HCT116 (cell line): ENCODE data around the gene GNAS. TPM values are rescaled to one million over a fixed set of nuclear protein-coding genes. Genes with fewer than 3 reads are reported as not detected.
"Not testable (repeated sequence)": the region's sequence is repeated elsewhere in the genome, so short reads cannot be mapped to it uniquely, and the experiment has no call there.

Experiments
- ATAC-seq: fragments of 200-7000 bp; cut with Tn5 transposase; 2 replicates; pipeline ENCODE4 v1.9.1; 2020; ENCODE audit warnings: mild to moderate bottlenecking, moderate library complexity
- BruUV-seq: library from RNA; stranded (reverse); fragments of 400-500 nt; replicated peaks from 2 replicates; lab custom pipeline; 2021; lab: Mats Ljungman, UMichigan
- CTCF ChIA-PET: fragments of 300-600 bp; sonication (Branson Sonifier 250); formaldehyde crosslinking; loops from one replicate; lab custom pipeline; 2021; ENCODE audit warnings: antibody characterized with exemption; lab: Charles Lee
- POLR2A ChIA-PET: fragments of 300-600, 350-600 bp; sonication (Branson Sonifier 250); formaldehyde crosslinking; loops from one replicate; lab custom pipeline; 2021; ENCODE audit warnings: antibody characterized with exemption; lab: Charles Lee
- RAD21 ChIA-PET, 2 experiments: fragments of 300-600 bp; sonication (Branson Sonifier 250); formaldehyde crosslinking; loops; one replicate each; lab custom pipeline; 2023; ENCODE audit warnings: low total read pairs in 2 of 2; ENCODE audit not compliant: uncharacterized antibody in 2 of 2, unreplicated experiment in 2 of 2, low non-redundant PET in 1 of 2; lab: Charles Lee
- DNase-seq: peaks from one replicate; pipeline ENCODE4 v3.0.0-alpha.2; 2010; ENCODE audit warnings: low read depth, low spot score
- H2AFZ ChIP-seq: fragments of 200-600 bp; shearing (Covaris generic), sonication (generic); 2 replicates; pipeline ENCODE4 v1.6.1; 2017; ENCODE audit warnings: low read depth, mixed run types, mixed read lengths, antibody characterized with exemption, low read length; ENCODE audit not compliant: poor library complexity, severe bottlenecking
- H3K27ac ChIP-seq: 2 replicates; pipeline ENCODE4 v1.5.1; 2012; ENCODE audit warnings: low read depth, low read length
- H3K27me3 ChIP-seq: fragments of 200-600 bp; sonication (generic); 2 replicates; pipeline ENCODE4 v1.6.1; 2016; ENCODE audit warnings: mixed run types, low read length, mixed read lengths; ENCODE audit not compliant: insufficient read depth
- H3K36me3 ChIP-seq, 2 experiments: fragments of 200-500 bp in 1 of 2; fragments of 200-600 bp in 1 of 2; sonication (Bioruptor generic) in 1 of 2; sonication (generic) in 1 of 2; 2 replicates each; pipeline versions ENCODE4 v1.5.1 to v1.6.1; 2014 to 2016; ENCODE audit warnings: low read length in 2 of 2, inconsistent platforms in 1 of 2, mixed read lengths in 1 of 2, mixed run types in 1 of 2; ENCODE audit not compliant: insufficient read depth in 2 of 2, control insufficient read depth in 1 of 2
- H3K4me1 ChIP-seq, 2 experiments: fragments of 200-600 bp in 1 of 2; sonication (generic) in 1 of 2; 2 replicates each; pipeline versions ENCODE4 v1.5.1 to v1.6.1; 2012 to 2017; ENCODE audit warnings: low read length in 2 of 2, inconsistent platforms in 1 of 2, mild to moderate bottlenecking in 1 of 2, mixed read lengths in 1 of 2, mixed run types in 1 of 2, moderate library complexity in 1 of 2; ENCODE audit not compliant: insufficient read depth in 2 of 2, control insufficient read depth in 1 of 2
- H3K4me2 ChIP-seq: fragments of 200-600 bp; sonication (generic); 2 replicates; pipeline ENCODE4 v1.6.1; 2017; ENCODE audit warnings: mixed run types, low read length, mixed read lengths
- H3K4me3 ChIP-seq, 2 experiments: fragments of 200-600 bp in 1 of 2; sonication (generic) in 1 of 2; replicated peaks in 1 of 2; 2 replicates each; pipeline ENCODE4 v1.5.1; 2011 to 2016; ENCODE audit warnings: low read length in 2 of 2, control low read depth in 1 of 2, low read depth in 1 of 2, mild to moderate bottlenecking in 1 of 2, mixed read lengths in 1 of 2, mixed run types in 1 of 2
- H3K79me2 ChIP-seq: fragments of 200-600 bp; sonication (generic); 2 replicates; pipeline ENCODE4 v1.6.1; 2017; ENCODE audit warnings: mild to moderate bottlenecking, mixed run types, low read length, moderate library complexity, mixed read lengths; ENCODE audit not compliant: insufficient read depth
- H3K9ac ChIP-seq: fragments of 200-600 bp; sonication (generic); 2 replicates; pipeline ENCODE4 v1.6.1; 2016; ENCODE audit warnings: low read length, mixed read lengths
- H3K9me2 ChIP-seq: fragments of 200-600 bp; sonication (generic), shearing (Covaris generic); 2 replicates; pipeline ENCODE4 v1.6.1; 2017; ENCODE audit warnings: mixed run types, mild to moderate bottlenecking, moderate library complexity; ENCODE audit not compliant: insufficient read depth
- H3K9me3 ChIP-seq, 2 experiments: fragments of 200-500 bp in 1 of 2; fragments of 200-600 bp in 1 of 2; sonication (Bioruptor generic) in 1 of 2; sonication (generic) in 1 of 2; 2 replicates each; pipeline ENCODE4 v1.6.1; 2014 to 2017; ENCODE audit warnings: low read length in 2 of 2, mixed read lengths in 2 of 2, inconsistent platforms in 1 of 2, low read depth in 1 of 2, mild to moderate bottlenecking in 1 of 2, mixed run types in 1 of 2, moderate library complexity in 1 of 2; ENCODE audit not compliant: control insufficient read depth in 1 of 2, insufficient read depth in 1 of 2
- H4K20me1 ChIP-seq: fragments of 200-600 bp; sonication (generic), shearing (Covaris generic); 2 replicates; pipeline ENCODE4 v1.6.1; 2017; ENCODE audit warnings: mixed run types, mild to moderate bottlenecking, moderate library complexity; ENCODE audit not compliant: insufficient read depth
- EGR1 ChIP-seq: IDR thresholded peaks from 2 replicates; pipeline ENCODE4 v1.6.1; 2012; ENCODE audit warnings: low read depth
- EZH2 ChIP-seq: fragments of 200-600 bp; sonication (generic); IDR thresholded peaks from 2 replicates; pipeline ENCODE4 v1.6.1; 2017; ENCODE audit warnings: antibody characterized with exemption, mixed run types
- FOSL1 ChIP-seq: IDR thresholded peaks from 2 replicates; pipeline ENCODE4 v1.6.1; 2012; ENCODE audit warnings: low read depth
- POLR2A ChIP-seq: IDR thresholded peaks from 2 replicates; pipeline ENCODE4 v1.7.0; 2011; ENCODE audit warnings: borderline replicate concordance; ENCODE audit not compliant: insufficient read depth, insufficient read length; ENCODE audit errors: extremely low read depth
- POLR2AphosphoS5 ChIP-seq: IDR thresholded peaks from 2 replicates; pipeline ENCODE4 v1.6.1; 2011; ENCODE audit warnings: mild to moderate bottlenecking, low read depth, low read length, moderate library complexity
- TCF7L2 ChIP-seq: IDR thresholded peaks from 2 replicates; pipeline ENCODE4 v1.7.0; 2011; ENCODE audit warnings: borderline replicate concordance, inconsistent platforms; ENCODE audit not compliant: insufficient read depth, insufficient read length; ENCODE audit errors: extremely low read depth
- ZFX ChIP-seq: fragments of 450-650 bp; IDR thresholded peaks from 2 replicates; pipeline ENCODE4 v1.6.1; 2017
- ZNF274 ChIP-seq: fragments of 200-500 bp; sonication (Bioruptor generic); IDR thresholded peaks from 2 replicates; pipeline ENCODE4 v1.6.1; 2014; ENCODE audit warnings: mild to moderate bottlenecking, low read depth, low read length, inconsistent platforms
- intact Hi-C: fragments of 100-400 bp; cut with micrococcal nuclease; formaldehyde crosslinking; loops from 2 replicates; pipeline ENCODE4 v1.10.0; 2022
- total RNA-seq: library from RNA; stranded (reverse); gene quantifications from one replicate; pipeline ENCODE4 v1.2.1, GENCODE V29; 2021; ENCODE audit not compliant: unreplicated experiment
- TF ChIP-seq, protein P1 (sequence below): IDR thresholded peaks from 2 replicates; pipeline ENCODE4 v1.6.1; 2012

Gene GNAS
- total RNA-seq, 1 experiment from 2014 or later, result 699 TPM

GRCh38 chr20:58826271-58826670 lies 26.2 kb upstream of the GNAS start:
- no peak overlapping the region for H3K27ac ChIP-seq
- no peaks in the 10 kb centered on the region for H3K36me3 ChIP-seq
- no peaks in the 10 kb centered on the region for H3K27me3 ChIP-seq
- no peaks in the 10 kb centered on the region for H3K79me2 ChIP-seq
- RAD21 ChIA-PET, result no interaction called here
- H3K9ac ChIP-seq, result no peak overlapping the region
- H3K4me1 ChIP-seq, result no peaks in the 10 kb centered on the region
- no peaks in the 10 kb centered on the region for H3K9me2 ChIP-seq
- CTCF ChIA-PET, result no interaction called here
- POLR2A ChIA-PET, result no interaction called here
- intact Hi-C loops, result no loop called here
- H2AFZ ChIP-seq, result no peak overlapping the region
- BruUV-seq, result no TSS peak
- no peaks in the 10 kb centered on the region for H4K20me1 ChIP-seq
- no peak overlapping the region for H3K4me2 ChIP-seq
- ATAC-seq (no peak), DNase-seq (no peak)
- TF ChIP-seq, protein P1, sequence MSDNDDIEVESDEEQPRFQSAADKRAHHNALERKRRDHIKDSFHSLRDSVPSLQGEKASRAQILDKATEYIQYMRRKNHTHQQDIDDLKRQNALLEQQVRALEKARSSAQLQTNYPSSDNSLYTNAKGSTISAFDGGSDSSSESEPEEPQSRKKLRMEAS, result no peak
- no peak for TF ChIP-seq EGR1
- TF ChIP-seq ZFX, result no peak
- TF ChIP-seq, all 23 proteins: peak for 0
- H3K4me3 ChIP-seq, result no peak overlapping the region
- no peaks in the 10 kb centered on the region for H3K9me3 ChIP-seq

DNA sequence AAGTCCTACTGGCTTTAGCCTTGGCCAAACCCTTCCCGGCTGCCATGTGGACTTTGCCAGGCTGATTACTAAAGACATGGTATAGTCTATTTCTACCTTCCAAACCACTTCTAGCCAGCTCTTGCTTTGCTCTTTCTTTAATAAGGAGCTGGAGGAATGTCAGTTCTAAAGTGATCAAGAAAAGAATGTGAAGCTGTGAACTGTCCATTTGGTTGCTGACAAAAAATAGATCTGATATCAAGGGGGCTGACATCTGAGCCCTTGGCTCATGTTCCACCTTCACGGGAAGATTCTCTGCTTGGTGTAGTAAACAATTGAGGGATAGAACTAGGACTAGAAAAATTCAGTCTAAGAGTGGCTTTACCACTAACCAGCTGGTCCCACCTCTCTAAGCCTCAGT lies 24.4 kb upstream of the GNAS start:
- BruUV-seq, result no TSS peak
- CTCF ChIA-PET, result no interaction called here

GRCh38 chr20:58828804-58829203 lies 23.7 kb upstream of the GNAS start:
- H3K4me3 ChIP-seq, RAD21 ChIA-PET, H3K4me2 ChIP-seq, CTCF ChIA-PET, BruUV-seq, H4K20me1 ChIP-seq, H3K9me3 ChIP-seq, H2AFZ ChIP-seq, DNase-seq, H3K27ac ChIP-seq, ATAC-seq, intact Hi-C loops, H3K4me1 ChIP-seq, POLR2A ChIA-PET, H3K9ac ChIP-seq, H3K36me3 ChIP-seq, H3K9me2 ChIP-seq, H3K79me2 ChIP-seq: not testable (repeated sequence)
- peaks cover 17% of the 10 kb centered on the region for H3K27me3 ChIP-seq

More for the DNA sequence above, 24.4 kb upstream of the GNAS start:
- Histone ChIP-seq H3K9me3 (no peaks in the 10 kb centered on the region), H3K9me2 (no peaks in the 10 kb centered on the region), H4K20me1 (no peaks in the 10 kb centered on the region), H3K36me3 (no peaks in the 10 kb centered on the region), H3K9ac (no peak overlapping the region), H3K4me3 (no peak overlapping the region), H3K4me1 (no peaks in the 10 kb centered on the region), H3K27me3 (peaks cover 10% of the 10 kb centered on the region), H3K79me2 (no peaks in the 10 kb centered on the region), H3K4me2 (no peak overlapping the region), H2AFZ (no peak overlapping the region), H3K27ac (no peak overlapping the region)
- intact Hi-C loops, result no loop called here
- DNase-seq, result no peak
- TF ChIP-seq EZH2 (no peak), FOSL1 (no peak), TCF7L2 (no peak), ZFX (no peak), POLR2A (no peak), POLR2AphosphoS5 (no peak), ZNF274 (no peak)
- RAD21 ChIA-PET, result no interaction called here
- no peak for ATAC-seq
- POLR2A ChIA-PET, result no interaction called here
